NAMALWA (cell line): ENCODE results near the gene MBD5.
"Not testable (repeated sequence)": the region's sequence is repeated elsewhere in the genome, so short reads cannot be mapped to it uniquely, and the experiment has no call there.

Experiments used
- DNase-seq: peaks from one replicate; pipeline ENCODE4 v3.0.0-alpha.2; 2015; ENCODE audit warnings: low spot score

The MBD5 gene

GRCh38 chr2:148523315-148523714 is 502.4 kb downstream of the MBD5 start:
- no peak for DNase-seq

- DNase-seq, result no peak
Observed at GRCh38 chr2:148524519-148524919, 503.6 kb downstream of the MBD5 start.

- DNase-seq, result no peak
Observed at GRCh38 chr2:148525130-148525529, 504.2 kb downstream of the MBD5 start.

- no peak for DNase-seq
Observed at GRCh38 chr2:148526509-148527346, 505.8 kb downstream of the MBD5 start.

GRCh38 chr2:148527488-148528340 is 506.8 kb downstream of the MBD5 start:
- DNase-seq, result no peak

GRCh38 chr2:148528356-148529064 is 507.6 kb downstream of the MBD5 start:
- no peak for DNase-seq

GRCh38 chr2:148529745-148530144 is 508.9 kb downstream of the MBD5 start:
- DNase-seq, result no peak

- no peak for DNase-seq
Observed at GRCh38 chr2:148530350-148530749, 509.5 kb downstream of the MBD5 start.

GRCh38 chr2:148531235-148531634 is 510.3 kb downstream of the MBD5 start:
- DNase-seq, result no peak

GRCh38 chr2:148531669-148532428 is 511.0 kb downstream of the MBD5 start:
- DNase-seq, result no peak

- no peak for DNase-seq
Observed at GRCh38 chr2:148533004-148533403, 512.1 kb downstream of the MBD5 start.

- no peak for DNase-seq
Observed at GRCh38 chr2:148533685-148534084, 512.8 kb downstream of the MBD5 start.

- DNase-seq, result no peak
Observed at GRCh38 chr2:148534416-148535204, 513.7 kb downstream of the MBD5 start.

GRCh38 chr2:148538375-148538774 is 517.5 kb downstream of the MBD5 start:
- DNase-seq, result no peak

- DNase-seq, result no peak
Observed at GRCh38 chr2:148540022-148540421, 519.1 kb downstream of the MBD5 start.

GRCh38 chr2:148541792-148542191 is 520.9 kb downstream of the MBD5 start:
- no peak for DNase-seq

GRCh38 chr2:148542614-148543013 is 521.7 kb downstream of the MBD5 start:
- DNase-seq, result no peak

- not testable (repeated sequence) for DNase-seq
Observed at GRCh38 chr2:148543088-148543540, 522.2 kb downstream of the MBD5 start.

GRCh38 chr2:148545390-148546256 is 524.7 kb downstream of the MBD5 start:
- no peak for DNase-seq

- no peak for DNase-seq
Observed at GRCh38 chr2:148546270-148546669, 525.4 kb downstream of the MBD5 start.
